ENCODE data around the gene EGLN3. TPM values are rescaled to one million over a fixed set of nuclear protein-coding genes. Genes with fewer than 3 reads are reported as not detected.

Gene EGLN3
- total RNA-seq, 1 donor: 0.18 TPM

- no peak overlapping the region for H3K4me3 ChIP-seq (ENCODE audit: low read depth, low read length)
- no peak for TF ChIP-seq CTCF (IDR thresholded peaks at IDR 0.05; ENCODE audit: insufficient read depth, low read length)
- no peak for DNase-seq (ENCODE audit: low read depth)
Measured at GRCh38 chr14:33900706-33901105, 50.2 kb downstream of the EGLN3 start.

- H3K4me3 ChIP-seq (ENCODE audit: low read depth, low read length): no peak overlapping the region
- DNase-seq (ENCODE audit: low read depth): no peak
- no peak for TF ChIP-seq CTCF (IDR thresholded peaks at IDR 0.05; ENCODE audit: insufficient read depth, low read length)
Measured at GRCh38 chr14:33899723-33900341, 51.0 kb downstream of the EGLN3 start.

GRCh38 chr14:33897878-33898535, 52.9 kb downstream of the EGLN3 start:
- H3K4me3 ChIP-seq (ENCODE audit: low read depth, low read length): no peak overlapping the region
- TF ChIP-seq CTCF (IDR thresholded peaks at IDR 0.05; ENCODE audit: insufficient read depth, low read length): no peak
- no peak for DNase-seq (ENCODE audit: low read depth)

DNA sequence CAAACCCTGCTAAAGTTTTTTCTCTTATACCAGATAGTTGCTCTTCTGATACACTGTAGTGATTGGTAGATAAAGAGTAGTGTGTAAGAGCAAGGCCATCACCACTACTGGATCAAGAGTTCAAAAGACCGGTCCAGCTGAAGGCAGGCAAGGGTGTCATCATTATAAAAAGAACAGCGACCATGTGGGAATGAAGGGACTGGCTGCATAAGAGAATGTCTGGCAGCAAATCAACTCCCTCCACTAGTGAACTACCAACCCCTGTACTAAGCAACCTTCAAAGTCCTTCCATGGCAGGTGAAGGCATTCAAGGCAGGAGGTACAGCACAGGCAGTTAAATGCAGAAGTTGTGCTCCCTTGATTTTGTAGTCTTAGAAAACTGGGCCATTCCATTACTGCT, 53.5 kb downstream of the EGLN3 start:
- no peak overlapping the region for H3K4me3 ChIP-seq (ENCODE audit: low read depth, low read length)
- TF ChIP-seq CTCF (IDR thresholded peaks at IDR 0.05; ENCODE audit: insufficient read depth, low read length): no peak
- DNase-seq (ENCODE audit: low read depth): no peak

DNA sequence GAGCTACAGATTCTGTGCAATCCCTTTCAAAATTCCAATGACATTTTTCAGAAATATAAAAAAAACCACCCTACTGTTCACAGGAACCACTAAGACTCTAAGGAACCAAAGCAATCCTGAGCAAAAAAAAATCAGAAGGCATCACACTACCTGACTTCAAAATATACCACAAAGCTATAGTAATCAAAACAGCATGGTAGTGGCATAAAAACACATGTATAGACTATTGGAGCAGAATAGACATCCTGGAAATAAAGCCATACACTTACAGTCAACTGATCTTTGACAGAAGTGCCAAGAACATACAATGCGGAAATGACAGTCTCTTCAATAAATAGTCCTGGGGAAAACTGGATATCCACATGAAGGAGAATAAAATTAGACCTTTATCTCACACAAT, 56.5 kb downstream of the EGLN3 start:
- no peak overlapping the region for H3K4me3 ChIP-seq (ENCODE audit: low read depth, low read length)
- no peak for TF ChIP-seq CTCF (IDR thresholded peaks at IDR 0.05; ENCODE audit: insufficient read depth, low read length)
- DNase-seq (ENCODE audit: low read depth): no peak

GRCh38 chr14:33891700-33892099, 59.2 kb downstream of the EGLN3 start:
- TF ChIP-seq CTCF (IDR thresholded peaks at IDR 0.05; ENCODE audit: insufficient read depth, low read length): no peak
- H3K4me3 ChIP-seq (ENCODE audit: low read depth, low read length): no peak overlapping the region
- DNase-seq (ENCODE audit: low read depth): no peak

All from fibroblast of the aortic adventitia (primary cell).